ENCODE results near the gene HIGD1C.
"Not testable (repeated sequence)": the region's sequence is repeated elsewhere in the genome, so short reads cannot be mapped to it uniquely, and the experiment has no call there.

Gene HIGD1C

DNA sequence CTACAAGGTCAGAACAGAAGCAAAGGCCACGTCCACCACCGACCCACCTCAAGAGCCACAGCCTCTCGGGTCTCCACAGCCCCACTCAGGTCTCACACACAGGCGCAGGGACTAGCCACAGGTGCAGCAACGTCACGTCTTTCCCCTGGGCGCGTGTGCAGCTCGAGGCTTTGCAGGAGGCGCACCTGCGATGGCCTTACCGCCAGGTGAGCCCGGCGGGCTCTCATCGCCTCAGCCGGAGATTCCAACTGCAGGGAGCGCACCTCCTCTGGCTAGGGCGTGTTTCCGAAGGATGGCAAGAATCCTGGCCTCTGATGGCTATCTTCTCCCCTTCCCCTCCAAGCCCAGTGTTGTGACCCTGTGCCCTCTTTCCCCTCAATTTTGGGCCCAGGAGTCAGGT is at the start of gene HIGD1C:
Gene HIGD1C (plus strand): TSS at position 35 of the 400 bp plus-strand sequence. CDS start 1,455 bp downstream, outside the sequence.
- DNase-seq (ENCODE audit: low spot score) (no peak), FAIRE-seq (no peak)

DNA sequence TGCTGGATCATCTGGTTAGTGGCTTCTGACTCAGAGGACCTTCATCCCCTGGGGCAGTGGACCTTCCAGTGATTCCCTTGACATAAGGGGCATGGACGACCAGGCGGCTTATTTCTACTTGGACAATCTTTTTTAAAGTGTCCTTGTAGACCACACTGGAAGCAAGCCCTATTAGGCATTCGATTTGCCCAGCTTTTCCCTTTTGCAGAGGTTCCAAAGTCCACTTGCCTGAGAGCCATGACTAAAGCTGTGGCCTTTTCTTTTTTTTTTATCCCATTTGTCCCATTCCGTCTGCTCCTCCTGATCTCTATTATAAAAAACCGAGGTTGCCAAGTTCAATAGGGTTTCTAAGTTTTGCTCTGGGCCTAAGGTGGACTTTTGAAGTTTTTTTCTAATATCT is 43.9 kb upstream of the HIGD1C start:
- not testable (repeated sequence) for FAIRE-seq; DNase-seq (ENCODE audit: low spot score)

DNA sequence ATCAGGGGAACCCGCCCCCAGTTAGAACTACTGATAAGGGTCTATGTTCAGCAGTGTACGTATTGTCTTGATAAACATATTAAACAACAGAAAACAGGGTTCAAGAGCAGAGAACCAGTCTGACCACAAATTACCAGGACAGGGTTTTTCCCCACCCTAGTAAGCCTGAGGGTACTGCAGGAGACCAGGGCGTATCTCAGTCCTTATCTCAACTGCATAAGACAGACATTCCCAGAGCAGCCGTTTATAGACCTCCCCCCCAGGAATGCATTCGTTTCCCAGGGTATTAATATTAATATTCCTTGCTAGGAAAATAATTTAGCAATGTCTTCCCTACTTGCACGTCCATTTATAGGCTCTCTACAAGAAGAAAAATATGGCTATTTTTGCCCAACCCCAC is 40.0 kb upstream of the HIGD1C start:
- not testable (repeated sequence) for FAIRE-seq; DNase-seq (ENCODE audit: low spot score)

DNA sequence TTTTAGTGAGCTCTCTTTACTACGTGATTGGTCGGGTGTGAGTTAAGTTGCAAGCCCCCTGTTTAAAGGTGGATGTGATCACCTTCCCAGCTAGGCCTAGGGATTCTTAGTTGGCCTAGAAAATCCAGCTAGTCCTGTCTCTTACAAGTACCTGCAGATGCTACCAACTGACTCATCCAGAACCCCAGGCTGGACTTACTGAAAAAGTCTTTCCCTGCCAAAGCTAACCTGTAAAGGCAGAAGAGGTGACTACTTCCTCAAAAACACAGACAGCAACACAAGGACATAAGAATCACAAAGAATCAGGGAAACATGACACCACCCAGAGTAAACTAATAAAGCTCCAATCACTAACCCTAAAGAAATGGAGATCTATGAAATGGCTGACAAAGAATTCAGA is 39.1 kb upstream of the HIGD1C start:
- DNase-seq (ENCODE audit: low spot score): no peak
- FAIRE-seq: no peak

DNA sequence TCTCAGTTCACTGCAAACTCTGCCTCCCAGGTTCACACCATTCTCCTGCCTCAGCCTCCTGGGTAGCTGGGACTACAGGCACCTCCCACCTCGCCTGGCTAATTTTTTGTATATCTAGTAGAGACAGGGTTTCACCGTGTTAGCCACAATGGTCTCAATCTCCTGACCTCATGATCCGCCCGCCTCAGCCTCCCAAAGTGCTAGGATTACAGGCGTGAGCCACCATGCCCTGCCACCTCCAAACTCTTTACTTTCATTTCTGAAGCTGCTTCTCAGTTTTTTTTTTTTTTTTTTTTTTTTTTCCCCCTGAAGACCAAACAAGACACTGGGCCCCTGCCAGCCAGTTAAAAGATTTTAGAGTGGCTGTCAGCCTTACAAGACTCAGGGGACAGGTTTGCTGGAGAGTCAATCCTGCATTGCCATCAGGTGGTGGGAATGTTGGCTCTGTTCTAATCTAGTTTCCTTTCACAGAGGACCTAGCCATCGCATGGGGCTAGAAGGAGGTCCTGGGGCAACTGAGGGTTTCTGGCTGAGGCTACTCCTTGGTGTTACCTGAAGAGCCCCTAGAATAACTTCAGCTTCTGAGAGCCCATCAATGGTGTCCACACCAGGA is 37.4 kb upstream of the HIGD1C start:
- FAIRE-seq: no peak

DNA sequence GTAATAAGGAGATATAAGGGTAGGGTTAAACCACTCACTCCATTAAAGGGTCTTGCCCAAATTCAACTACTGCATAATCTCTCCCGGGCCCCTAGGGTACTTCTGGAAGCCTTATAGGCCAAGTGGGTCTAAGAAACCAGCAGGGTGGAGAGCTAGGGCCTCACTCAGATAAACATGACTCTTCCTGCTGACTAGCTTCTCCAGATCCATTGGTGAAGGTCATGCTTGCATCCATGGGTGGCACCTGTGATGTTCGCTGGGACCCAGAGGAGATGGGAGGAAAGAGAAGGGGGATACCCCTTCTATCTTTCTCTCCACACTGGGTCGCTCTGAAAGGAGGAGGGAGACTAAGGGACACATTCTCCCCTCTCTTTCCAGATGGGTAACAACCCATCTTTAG is 36.1 kb upstream of the HIGD1C start:
- FAIRE-seq (no peak), DNase-seq (ENCODE audit: low spot score) (no peak)

More for the DNA sequence above, 37.4 kb upstream of the HIGD1C start:
- DNase-seq (ENCODE audit: low spot score): no peak

DNA sequence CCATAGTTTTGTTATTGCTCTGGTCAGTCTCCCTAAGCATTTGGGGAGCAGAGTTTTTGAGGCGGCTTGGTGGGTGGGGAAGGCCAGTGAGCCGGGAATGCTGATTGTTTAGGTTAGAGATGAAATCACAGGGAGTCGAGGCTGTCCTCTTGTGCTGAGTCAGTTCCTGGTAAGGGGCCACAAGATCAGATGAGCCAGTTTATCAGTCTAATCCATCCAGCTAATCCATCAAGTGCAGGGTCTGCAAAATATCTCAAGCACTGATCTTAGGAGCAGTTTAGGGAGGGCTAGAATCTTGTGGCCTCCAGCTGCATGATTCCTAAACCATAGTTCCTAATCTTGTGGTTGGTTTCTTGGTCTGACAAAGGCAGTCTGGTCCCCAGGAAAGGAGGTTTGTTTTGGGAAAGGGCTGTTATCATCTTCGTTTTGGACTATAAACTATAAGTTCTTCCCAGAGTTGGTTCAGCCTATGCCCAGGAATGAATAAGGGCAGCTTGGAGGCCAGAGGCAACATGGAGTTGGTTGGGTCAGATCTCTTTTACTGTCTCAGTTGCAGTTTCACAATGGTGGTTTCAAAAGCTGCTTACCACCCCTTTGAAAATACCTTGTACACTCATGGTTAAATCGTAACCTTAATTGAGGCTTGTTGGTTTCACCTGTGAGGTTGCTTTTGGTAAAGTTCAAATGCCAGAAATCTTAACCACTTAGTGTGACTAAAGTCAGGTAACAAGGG is 33.6 kb upstream of the HIGD1C start:
- DNase-seq (ENCODE audit: low spot score): no peak
- FAIRE-seq: no peak

DNA sequence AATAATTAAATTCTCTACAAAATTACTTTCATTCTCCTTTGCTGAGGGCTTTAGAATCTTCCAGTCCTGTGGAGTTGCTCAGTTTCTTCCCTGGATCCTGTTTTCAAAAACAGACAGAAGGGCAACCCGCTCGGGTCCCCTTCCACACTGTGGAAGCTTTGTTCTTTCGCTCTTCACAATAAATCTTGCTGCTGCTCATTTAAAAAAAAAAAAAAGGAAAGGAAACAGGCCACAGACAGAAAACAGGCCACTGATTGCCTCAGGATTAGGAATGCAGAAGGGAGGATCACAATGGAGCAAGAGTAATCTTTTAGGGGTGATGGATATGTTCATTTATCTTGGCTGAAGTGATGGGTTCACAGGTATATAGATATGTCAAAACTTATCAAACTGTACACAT is 29.5 kb upstream of the HIGD1C start:
- DNase-seq (ENCODE audit: low spot score) (no peak), FAIRE-seq (no peak)

DNA sequence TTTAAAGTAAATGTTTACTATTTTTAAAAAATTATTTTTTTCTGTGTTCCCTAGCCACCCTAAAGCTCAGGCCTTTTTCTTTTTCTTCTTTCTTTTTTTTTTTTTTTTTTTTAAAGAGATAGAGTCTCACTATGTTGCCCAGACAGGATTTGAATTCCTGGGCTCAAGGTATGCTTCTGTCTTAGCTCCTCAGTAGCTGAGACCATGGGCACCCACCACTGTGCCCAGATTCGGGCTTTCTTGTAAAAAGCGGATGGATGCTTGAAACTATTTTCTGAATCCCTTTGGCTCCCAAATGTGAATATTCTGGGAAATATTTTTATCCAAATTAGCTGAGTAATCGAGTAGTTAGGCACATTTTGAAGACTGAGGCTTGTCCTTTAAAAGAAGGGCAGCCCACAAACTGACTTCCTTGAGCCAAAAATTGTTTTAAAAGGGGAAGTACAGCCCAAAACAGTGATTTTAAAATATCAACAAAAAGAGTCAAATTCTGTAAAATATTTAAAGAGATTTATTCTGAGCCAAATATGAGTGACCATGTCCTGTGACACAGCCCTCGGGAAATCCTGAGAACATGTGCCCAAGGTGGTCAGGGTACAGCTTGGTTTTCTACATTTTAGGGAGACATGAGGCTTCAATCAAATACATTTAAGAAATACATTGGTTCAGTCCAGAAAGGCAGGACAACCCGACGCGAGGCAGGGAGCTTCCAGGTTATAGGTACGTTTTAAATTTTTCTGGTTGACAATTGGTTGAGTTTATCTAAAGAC is 28.8 kb upstream of the HIGD1C start:
- DNase-seq (ENCODE audit: low spot score): no peak
- no peak for FAIRE-seq

DNA sequence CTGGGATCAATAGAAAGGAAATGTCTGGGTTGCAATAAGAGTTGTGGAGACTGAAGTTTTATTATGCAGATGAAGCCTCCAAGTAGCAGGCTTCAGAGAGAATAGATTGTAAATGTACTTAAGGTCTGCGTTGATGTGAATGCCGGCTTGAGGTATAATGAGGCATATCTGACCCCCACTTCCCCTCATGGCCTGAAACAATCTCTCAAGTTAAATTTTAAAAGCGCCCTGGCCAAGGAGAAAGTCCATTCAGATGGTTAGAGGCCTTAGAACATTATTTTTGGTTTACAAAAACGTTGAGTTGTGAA is 28.3 kb upstream of the HIGD1C start:
- FAIRE-seq (no peak), DNase-seq (ENCODE audit: low spot score) (no peak)

DNA sequence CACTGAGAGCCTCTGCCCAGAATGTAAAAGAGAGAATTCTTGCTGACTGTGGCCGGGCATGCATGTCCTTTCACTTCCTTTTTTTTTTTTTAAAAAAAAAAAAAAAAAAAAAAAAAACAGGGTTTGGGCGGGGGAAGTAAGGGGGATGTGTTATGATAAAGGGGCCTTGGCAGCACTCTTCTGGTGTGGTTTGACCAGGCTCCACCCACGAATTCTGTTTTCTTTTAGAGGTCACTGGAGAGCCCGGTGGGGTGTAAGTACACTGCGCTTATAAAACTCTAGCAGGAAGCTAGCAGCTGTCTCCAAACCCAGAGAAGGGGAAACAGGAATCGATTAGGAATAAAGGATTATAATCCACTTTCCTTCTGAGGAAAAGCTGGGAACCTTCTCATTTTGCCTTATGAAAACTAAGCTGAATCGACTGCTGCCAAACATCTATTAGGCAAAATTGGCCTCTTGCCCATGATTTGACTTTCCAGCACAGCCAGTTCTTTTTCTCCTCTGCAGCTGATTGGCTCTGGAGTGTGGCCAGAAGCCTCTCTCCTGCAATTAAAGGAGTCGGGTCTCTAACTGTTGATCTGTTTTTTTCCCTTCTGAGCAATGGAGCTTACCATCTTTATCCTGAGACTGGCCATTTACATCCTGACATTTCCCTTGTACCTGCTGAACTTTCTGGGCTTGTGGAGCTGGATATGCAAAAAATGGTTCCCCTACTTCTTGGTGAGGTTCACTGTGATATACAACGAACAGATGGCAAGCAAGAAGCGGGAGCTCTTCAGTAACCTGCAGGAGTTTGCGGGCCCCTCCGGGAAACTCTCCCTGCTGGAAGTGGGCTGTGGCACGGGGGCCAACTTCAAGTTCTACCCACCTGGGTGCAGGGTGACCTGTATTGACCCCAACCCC is 27.7 kb upstream of the HIGD1C start:
- FAIRE-seq (no peak), DNase-seq (ENCODE audit: low spot score) (no peak)

DNA sequence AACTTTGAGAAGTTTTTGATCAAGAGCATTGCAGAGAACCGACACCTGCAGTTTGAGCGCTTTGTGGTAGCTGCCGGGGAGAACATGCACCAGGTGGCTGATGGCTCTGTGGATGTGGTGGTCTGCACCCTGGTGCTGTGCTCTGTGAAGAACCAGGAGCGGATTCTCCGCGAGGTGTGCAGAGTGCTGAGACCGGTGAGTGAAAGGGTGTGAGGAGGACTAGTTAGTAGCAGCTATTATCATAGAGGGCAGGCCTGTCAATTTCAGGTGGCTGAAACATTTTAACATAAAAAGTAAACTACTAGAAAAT is 27.0 kb upstream of the HIGD1C start:
- no peak for FAIRE-seq
- DNase-seq (ENCODE audit: low spot score): no peak

DNA sequence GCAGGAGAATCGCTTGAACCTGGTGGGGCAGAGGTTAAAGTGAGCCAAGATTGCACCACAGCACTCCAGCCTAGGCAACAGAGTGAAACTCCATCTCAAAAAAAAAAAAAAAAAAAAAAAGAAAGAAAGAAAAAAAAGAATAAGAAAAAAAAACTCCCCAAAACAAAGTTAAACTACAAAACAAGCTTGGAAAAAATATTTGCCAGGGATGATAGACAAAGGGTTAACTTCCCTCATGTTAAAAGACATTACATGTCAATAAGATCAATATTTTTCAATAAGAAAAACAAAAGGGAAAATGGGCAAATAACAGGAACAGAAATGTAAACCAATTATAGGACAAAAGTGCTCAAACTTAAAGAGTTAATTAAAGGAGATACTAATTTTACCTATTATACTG is 26.4 kb upstream of the HIGD1C start:
- no peak for DNase-seq (ENCODE audit: low spot score)
- FAIRE-seq: no peak

DNA sequence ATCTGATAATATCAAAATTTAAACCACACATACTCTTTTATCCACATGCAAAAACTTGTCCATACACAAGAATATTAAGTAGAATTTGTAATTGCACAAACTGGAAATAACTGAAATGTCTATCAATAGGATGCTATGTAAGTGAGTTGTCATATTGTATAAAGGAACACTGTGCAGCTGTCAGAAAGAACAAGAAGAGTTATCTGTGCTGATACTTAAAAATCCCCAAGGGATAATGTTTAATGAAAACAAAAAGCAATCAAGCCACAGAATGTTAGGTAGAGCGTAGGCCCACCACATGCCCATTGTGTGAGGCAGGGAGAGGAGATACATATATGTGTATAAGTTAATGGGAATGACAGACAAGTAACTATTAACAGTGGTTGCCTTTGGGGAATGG is 25.9 kb upstream of the HIGD1C start:
- no peak for FAIRE-seq
- DNase-seq (ENCODE audit: low spot score): no peak

DNA sequence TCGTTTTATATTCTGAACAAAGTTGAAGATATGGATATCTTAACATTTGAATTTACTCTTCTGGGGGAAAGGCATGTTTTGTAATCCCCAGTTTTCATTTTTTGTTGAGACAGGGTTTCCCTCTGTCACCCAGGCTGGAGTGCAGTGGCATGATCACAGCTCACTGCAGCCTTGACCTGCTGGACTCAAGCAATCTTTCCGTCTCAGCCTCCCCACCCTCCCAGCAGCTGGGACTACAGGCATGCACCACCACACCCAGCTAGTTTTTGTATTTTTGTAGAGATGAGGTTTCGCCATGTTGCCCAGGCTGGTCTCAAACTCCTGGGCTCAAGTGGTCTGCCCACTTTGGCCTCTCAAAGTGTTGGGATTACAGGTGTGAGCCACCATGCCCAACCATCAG is 25.4 kb upstream of the HIGD1C start:
- DNase-seq (ENCODE audit: low spot score); FAIRE-seq: not testable (repeated sequence)

DNA sequence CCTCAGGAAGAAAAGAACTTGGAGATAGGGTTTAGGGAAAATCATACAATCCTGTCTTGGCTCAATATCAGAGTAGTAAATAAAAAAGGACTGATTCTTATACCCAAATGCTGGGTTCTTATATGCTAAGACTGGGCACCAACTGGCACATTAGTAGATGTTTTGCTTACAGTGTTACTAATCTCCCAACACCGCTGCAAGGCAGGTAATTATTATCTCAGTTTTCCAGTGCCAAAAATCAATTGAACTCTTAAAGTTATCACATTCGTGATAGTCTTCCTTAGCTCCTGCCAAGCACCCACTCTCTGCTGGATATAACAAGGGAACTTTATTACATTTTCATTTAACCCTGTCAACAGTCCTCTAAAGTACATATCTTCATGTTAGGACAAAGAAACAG is 25.0 kb upstream of the HIGD1C start:
- no peak for FAIRE-seq

DNA sequence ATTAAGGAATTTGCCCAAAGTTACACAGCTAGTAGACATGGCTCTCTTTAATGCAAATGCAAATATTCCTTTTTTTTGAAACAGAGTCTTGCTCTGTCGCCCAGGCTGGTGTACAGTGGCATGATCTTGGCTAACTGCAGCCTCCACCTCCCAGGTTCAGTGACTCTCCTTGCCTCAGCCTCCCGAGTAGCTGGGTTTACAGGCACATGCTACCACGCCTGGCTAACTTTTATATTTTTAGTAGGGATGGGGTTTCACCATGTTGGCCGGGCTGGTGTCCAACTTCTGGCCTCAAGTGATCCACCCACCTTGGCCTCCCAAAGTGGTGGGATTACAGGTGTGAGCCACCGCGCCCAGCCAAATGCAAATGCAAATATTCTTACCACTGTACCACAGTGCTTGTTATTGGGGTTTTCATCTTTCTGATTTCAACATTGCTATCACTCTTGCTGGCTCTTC is 24.5 kb upstream of the HIGD1C start:
- DNase-seq (ENCODE audit: low spot score) (no peak), FAIRE-seq (no peak)

More for the DNA sequence above, 25.0 kb upstream of the HIGD1C start:
- no peak for DNase-seq (ENCODE audit: low spot score)

DNA sequence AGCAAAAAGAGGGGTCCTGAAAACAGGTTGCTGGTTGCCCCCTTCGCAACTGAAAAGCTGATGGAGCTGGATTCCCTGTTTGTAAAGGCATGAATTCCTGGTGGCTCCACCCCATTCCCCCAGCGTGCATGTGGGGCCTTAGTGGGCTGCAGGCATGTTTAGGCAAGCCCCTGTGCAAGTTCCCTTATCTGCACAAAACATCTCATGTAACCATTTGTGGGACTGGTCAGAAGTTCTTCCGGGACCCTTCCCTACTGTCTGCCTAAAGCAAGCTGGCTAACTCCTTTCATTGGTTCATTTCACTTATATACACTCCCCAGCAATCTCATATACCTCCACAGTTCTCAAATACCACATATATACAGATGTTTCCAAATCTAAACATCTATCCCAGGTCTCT is 24.0 kb upstream of the HIGD1C start:
- no peak for DNase-seq (ENCODE audit: low spot score)
- no peak for FAIRE-seq

DNA sequence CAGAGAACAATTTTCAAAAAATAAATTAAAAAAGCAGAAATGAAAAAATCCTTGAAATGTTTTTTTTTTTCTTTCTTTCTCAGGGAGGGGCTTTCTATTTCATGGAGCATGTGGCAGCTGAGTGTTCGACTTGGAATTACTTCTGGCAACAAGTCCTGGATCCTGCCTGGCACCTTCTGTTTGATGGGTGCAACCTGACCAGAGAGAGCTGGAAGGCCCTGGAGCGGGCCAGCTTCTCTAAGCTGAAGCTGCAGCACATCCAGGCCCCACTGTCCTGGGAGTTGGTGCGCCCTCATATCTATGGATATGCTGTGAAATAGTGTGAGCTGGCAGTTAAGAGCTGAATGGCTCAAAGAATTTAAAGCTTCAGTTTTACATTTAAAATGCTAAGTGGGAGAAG is 22.5 kb upstream of the HIGD1C start:
- FAIRE-seq: no peak
- no peak for DNase-seq (ENCODE audit: low spot score)

DNA sequence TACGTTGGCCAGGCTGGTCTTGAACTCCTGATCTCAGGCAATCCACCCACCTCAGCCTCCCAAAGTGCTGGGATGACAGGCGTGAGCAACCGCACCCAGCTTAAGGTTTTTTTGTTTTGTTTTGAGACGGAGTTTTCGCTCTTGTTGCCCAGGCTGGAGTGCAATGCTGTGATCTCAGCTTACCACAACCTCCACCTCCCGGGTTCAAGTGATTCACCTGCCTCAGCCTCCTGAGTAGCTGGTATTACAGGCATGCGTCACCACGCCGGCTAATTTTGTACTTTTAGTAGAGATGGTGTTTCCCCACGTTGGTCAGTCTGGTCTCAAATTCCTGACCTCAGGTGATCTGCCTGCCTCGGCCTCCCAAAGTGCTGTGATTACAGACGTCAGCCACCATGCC is 21.9 kb upstream of the HIGD1C start:
- not testable (repeated sequence) for FAIRE-seq; DNase-seq (ENCODE audit: low spot score)

DNA sequence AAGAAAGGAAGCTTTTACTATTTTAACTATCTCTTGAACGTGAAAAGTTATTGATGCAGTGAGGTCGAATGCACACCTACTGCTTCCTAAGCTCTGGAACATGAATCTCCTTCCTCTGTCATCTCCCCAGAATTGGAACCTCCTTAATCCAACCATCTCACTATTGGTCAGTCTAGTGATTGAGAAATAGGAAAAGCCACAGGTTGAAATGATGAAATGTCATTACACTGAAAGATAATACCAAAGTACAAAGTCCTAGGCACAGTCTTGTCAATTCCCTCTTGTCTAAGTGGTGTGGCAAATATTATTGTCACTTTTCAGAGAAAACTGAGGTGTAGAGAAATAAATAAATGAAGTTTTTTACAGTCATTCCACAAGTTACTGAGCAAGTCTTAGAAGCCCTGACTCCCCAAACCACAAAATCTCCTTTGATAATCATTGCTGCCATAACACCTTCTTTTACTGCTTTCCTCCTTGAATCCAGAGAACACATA is 19.5 kb upstream of the HIGD1C start:
- no peak for FAIRE-seq
- no peak for DNase-seq (ENCODE audit: low spot score)
